Measurements from ENCODE around the gene FAM81A.

Gene FAM81A

GRCh38 chr15:59407946-59408345 lies 30.0 kb upstream of the FAM81A start:
- DNase-seq (ENCODE audit: low read depth), result no peak
- TF ChIP-seq, protein P1, sequence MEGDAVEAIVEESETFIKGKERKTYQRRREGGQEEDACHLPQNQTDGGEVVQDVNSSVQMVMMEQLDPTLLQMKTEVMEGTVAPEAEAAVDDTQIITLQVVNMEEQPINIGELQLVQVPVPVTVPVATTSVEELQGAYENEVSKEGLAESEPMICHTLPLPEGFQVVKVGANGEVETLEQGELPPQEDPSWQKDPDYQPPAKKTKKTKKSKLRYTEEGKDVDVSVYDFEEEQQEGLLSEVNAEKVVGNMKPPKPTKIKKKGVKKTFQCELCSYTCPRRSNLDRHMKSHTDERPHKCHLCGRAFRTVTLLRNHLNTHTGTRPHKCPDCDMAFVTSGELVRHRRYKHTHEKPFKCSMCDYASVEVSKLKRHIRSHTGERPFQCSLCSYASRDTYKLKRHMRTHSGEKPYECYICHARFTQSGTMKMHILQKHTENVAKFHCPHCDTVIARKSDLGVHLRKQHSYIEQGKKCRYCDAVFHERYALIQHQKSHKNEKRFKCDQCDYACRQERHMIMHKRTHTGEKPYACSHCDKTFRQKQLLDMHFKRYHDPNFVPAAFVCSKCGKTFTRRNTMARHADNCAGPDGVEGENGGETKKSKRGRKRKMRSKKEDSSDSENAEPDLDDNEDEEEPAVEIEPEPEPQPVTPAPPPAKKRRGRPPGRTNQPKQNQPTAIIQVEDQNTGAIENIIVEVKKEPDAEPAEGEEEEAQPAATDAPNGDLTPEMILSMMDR (IDR thresholded peaks at IDR 0.05; ENCODE audit: control insufficient read depth, extremely low read depth, insufficient read depth), result no peak
- H3K4me3 ChIP-seq (ENCODE audit: low read depth, low read length), result no peak overlapping the region

DNA sequence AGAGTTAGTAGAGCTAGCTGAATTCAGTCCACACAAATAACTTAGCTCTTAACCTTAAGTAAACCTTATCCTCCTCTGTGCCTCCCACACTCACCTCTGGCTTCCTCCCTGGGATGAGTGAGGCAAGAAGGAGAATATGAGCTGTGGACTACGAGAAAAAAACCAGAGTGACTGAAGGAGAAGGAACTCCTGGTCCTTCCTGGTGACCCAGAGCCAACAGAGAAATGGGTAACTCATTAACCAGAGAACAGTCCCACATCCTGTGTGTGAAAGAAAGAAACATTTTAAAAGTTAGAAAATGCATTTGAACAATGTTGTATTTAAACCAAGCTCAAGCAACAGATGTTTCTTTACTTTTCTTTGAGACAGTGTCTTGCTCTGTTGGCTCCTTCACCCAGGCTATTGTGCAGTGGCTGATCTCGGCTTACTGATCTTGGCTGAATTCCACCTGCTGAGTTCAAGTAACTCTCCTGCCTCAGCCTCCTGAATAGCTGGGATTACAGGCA lies 27.5 kb upstream of the FAM81A start:
- no peak for DNase-seq (ENCODE audit: low read depth)
- TF ChIP-seq, protein P1 (IDR thresholded peaks at IDR 0.05; ENCODE audit: control insufficient read depth, extremely low read depth, insufficient read depth), result no peak
- no peak overlapping the region for H3K4me3 ChIP-seq (ENCODE audit: low read depth, low read length)

DNA sequence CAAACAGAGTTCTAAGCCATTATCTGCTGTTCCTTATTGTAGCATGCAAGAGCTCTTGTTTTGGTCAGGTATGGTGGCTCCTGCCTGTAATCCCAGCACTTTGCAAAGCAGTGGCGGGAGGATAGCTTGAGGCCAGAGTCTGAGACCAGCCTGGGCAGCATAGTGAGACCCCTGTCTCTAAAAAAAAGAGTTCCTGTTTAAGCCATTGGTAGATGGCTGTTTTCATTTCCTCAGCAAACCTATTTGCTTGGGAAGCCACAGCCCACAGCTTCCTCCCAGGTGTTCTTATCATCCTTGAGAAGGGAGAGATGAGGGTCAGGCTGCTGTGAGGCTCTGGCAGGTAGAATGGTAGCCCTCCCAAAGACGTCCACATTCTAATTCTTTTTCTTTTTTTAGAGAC lies 24.4 kb upstream of the FAM81A start:
- no peak overlapping the region for H3K4me3 ChIP-seq (ENCODE audit: low read depth, low read length)
- TF ChIP-seq, protein P1 (IDR thresholded peaks at IDR 0.05; ENCODE audit: control insufficient read depth, extremely low read depth, insufficient read depth), result no peak
- DNase-seq (ENCODE audit: low read depth), result no peak

DNA sequence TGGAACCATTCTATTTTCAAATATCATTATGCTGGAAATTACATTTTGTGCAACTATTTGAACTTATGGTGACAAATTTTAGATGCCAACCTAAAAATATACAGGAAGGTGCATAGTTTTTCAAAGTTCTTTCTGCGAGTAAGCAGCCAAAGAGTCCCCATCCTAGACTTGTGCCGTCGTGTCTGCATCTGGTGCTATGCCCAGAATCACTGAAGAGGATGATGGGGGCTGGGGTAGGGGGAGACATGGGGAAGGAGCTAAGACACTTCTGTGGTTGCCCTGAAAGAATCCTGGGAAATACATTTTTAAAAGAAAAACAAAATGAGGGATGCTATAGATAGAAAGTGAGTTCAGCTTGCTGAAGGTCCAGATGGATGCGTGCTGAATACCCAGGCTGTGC lies 21.2 kb upstream of the FAM81A start:
- TF ChIP-seq, protein P1 (IDR thresholded peaks at IDR 0.05; ENCODE audit: control insufficient read depth, extremely low read depth, insufficient read depth), result no peak
- no peak overlapping the region for H3K4me3 ChIP-seq (ENCODE audit: low read depth, low read length)
- no peak for DNase-seq (ENCODE audit: low read depth)

DNA sequence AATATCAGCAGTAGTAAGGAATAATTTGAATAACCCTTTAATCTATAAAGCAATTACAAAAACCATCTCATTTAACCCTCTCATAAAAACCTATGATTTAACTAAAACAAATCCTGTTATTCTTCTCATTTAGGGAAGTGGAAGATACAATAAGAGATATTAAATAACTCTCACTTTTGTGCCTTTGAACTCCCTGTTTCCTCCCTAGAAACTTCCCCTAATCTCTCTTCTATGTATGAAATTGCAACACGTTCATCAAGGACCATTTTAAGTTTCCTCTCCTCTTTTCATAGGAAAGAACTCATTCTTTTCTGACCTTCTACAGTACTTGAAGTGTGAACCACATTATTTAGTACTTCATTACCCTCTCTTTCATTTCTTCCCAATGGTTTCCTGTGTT lies 18.8 kb upstream of the FAM81A start:
- H3K4me3 ChIP-seq (ENCODE audit: low read depth, low read length), result no peak overlapping the region
- DNase-seq (ENCODE audit: low read depth), result no peak

GRCh38 chr15:59420108-59420507 lies 17.9 kb upstream of the FAM81A start:
- TF ChIP-seq, protein P1 (IDR thresholded peaks at IDR 0.05; ENCODE audit: control insufficient read depth, extremely low read depth, insufficient read depth), result no peak
- H3K4me3 ChIP-seq (ENCODE audit: low read depth, low read length), result no peak overlapping the region
- DNase-seq (ENCODE audit: low read depth), result no peak

More for the DNA sequence above, 18.8 kb upstream of the FAM81A start:
- TF ChIP-seq, protein P1 (IDR thresholded peaks at IDR 0.05; ENCODE audit: control insufficient read depth, extremely low read depth, insufficient read depth), result no peak

- DNase-seq (ENCODE audit: low read depth), result no peak
- TF ChIP-seq, protein P1 (IDR thresholded peaks at IDR 0.05; ENCODE audit: control insufficient read depth, extremely low read depth, insufficient read depth), result no peak
- no peak overlapping the region for H3K4me3 ChIP-seq (ENCODE audit: low read depth, low read length)
Measured at GRCh38 chr15:59420986-59421618, 16.9 kb upstream of the FAM81A start.

Data from LNCaP clone FGC (cell line).